NT2/D1 (cell line): Measurements from ENCODE around the gene BEST4.

Source experiments
- SUZ12 ChIP-seq: IDR thresholded peaks from 2 replicates; pipeline ENCODE4 v1.6.1; 2011; ENCODE audit not compliant: insufficient read length, insufficient read depth; ENCODE audit errors: extremely low read depth
- YY1 ChIP-seq: IDR thresholded peaks from 2 replicates; pipeline ENCODE4 v1.6.1; 2011; ENCODE audit not compliant: insufficient read length, insufficient read depth
- ZNF274 ChIP-seq: IDR thresholded peaks from 2 replicates; pipeline ENCODE4 v1.6.1; 2011; ENCODE audit warnings: mild to moderate bottlenecking, low read depth, low read length

DNA sequence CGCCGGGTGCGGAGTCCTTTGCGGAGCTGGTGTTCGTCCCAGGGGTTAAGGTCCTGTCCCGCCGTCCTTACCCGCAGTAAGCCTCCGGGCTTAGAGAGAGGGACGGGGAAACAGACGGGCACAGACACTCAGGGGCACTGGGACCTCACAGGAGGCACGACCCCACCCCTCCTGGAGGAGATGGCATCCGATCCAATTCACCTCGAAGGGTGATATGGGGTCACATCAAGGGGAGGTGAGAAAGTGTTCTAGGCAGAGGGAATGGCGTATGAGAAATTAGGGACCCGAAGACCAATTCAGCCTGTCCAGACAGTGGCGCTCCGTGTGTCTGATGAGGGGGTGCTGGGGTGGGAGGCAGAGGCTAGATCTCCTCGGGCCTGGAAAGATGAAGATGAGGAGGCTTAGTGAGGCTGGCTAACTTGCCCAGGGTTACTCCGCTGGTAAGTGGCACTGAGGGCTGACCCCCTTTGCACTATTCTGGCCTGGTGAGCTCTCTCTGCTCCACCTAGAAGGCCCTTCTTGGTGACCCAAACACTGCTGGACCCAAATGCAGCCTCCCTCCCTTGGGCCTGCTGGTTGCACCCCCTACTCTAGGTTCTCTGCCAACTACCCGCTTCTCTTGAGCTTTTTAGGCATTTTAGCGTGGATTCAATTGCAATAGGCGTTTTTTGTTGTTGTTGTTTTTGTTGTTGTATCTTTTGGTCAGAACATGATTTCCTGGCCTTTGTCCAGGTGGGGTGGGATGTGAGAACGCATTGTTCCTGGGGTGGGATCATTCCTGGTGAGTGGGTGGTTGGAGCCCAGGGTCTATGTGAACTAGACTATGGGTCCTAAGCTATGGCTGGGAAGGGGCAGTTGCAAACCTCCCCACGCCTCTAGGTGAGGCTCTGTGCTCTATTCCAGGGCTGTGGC lies 32.6 kb upstream of the BEST4 start:
- no peak for TF ChIP-seq ZNF274
- no peak for TF ChIP-seq YY1
- TF ChIP-seq SUZ12, result no peak
